Measurements from ENCODE around the gene PRDM11.

- TF ChIP-seq, protein P1, sequence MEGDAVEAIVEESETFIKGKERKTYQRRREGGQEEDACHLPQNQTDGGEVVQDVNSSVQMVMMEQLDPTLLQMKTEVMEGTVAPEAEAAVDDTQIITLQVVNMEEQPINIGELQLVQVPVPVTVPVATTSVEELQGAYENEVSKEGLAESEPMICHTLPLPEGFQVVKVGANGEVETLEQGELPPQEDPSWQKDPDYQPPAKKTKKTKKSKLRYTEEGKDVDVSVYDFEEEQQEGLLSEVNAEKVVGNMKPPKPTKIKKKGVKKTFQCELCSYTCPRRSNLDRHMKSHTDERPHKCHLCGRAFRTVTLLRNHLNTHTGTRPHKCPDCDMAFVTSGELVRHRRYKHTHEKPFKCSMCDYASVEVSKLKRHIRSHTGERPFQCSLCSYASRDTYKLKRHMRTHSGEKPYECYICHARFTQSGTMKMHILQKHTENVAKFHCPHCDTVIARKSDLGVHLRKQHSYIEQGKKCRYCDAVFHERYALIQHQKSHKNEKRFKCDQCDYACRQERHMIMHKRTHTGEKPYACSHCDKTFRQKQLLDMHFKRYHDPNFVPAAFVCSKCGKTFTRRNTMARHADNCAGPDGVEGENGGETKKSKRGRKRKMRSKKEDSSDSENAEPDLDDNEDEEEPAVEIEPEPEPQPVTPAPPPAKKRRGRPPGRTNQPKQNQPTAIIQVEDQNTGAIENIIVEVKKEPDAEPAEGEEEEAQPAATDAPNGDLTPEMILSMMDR (conservative IDR thresholded peaks at IDR 0.05; ENCODE audit: low read depth, low read length), result peak; percentile 43
- TF ChIP-seq RAD21 (IDR thresholded peaks at IDR 0.05; ENCODE audit: low read length), result peak; percentile 38; the same call in 1 of the 2 replicates
- no peak for TF ChIP-seq POLR2A (IDR thresholded peaks at IDR 0.05; ENCODE audit: low read depth, low read length)
- no peak for TF ChIP-seq CEBPB (IDR thresholded peaks at IDR 0.05; ENCODE audit: low read depth, low read length)
- no peak for TF ChIP-seq RCOR1 (IDR thresholded peaks at IDR 0.05; ENCODE audit: insufficient replicate concordance, low read length)
- TF ChIP-seq FOS (IDR thresholded peaks at IDR 0.05; ENCODE audit: low read depth, low read length), result no peak
Measured at GRCh38 chr11:45252134-45252856, 105.9 kb downstream of the PRDM11 start.
